ENCODE data around the gene PTPRN2.

DNA sequence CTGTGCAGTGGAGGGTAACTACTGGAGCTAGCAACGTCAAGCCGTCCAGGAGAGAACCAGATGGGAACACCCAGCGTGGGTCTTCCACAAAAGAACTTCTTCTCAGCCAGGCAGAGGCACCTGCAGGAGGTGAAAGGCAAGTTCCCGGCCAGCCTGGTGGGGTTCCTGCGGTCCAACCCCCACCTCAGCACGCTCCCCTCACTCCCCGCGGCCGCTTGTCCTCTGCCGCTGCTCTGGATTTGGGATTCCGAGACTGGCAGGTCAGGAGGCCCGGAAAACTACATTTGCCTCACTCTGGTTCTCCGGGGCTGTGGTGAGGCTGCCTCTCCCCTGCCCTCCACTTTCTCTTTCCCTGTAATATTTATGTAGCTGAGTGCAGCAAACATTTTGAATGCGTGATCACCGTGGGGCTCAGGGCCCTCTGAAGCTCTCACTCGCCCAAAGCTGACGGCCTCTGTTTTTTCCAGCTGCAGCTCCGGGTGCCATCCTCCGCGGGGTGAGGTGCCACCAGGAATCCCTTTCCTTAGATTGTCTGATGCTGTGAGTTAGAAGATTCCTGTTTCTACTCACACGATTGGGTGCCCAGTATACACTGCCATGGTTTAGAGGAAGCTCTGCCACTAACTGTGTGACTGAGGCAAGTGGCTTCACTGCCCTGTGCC, 884.0 kb downstream of the PTPRN2 start:
- TF ChIP-seq, protein P1, sequence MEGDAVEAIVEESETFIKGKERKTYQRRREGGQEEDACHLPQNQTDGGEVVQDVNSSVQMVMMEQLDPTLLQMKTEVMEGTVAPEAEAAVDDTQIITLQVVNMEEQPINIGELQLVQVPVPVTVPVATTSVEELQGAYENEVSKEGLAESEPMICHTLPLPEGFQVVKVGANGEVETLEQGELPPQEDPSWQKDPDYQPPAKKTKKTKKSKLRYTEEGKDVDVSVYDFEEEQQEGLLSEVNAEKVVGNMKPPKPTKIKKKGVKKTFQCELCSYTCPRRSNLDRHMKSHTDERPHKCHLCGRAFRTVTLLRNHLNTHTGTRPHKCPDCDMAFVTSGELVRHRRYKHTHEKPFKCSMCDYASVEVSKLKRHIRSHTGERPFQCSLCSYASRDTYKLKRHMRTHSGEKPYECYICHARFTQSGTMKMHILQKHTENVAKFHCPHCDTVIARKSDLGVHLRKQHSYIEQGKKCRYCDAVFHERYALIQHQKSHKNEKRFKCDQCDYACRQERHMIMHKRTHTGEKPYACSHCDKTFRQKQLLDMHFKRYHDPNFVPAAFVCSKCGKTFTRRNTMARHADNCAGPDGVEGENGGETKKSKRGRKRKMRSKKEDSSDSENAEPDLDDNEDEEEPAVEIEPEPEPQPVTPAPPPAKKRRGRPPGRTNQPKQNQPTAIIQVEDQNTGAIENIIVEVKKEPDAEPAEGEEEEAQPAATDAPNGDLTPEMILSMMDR (IDR thresholded peaks at IDR 0.05 in 2 of 3, conservative IDR thresholded peaks at IDR 0.05 in 1 of 3; ENCODE audit: borderline replicate concordance in 1 of 3, insufficient read depth in 1 of 3, low read depth in 2 of 3, low read length in 2 of 3) = no peak
- no peak for TF ChIP-seq EZH2phosphoT487 (IDR thresholded peaks at IDR 0.05; ENCODE audit: borderline replicate concordance)
- TF ChIP-seq EZH2 (IDR thresholded peaks at IDR 0.05) = no peak
- no peak for TF ChIP-seq FOSL1 (IDR thresholded peaks at IDR 0.05; ENCODE audit: low read depth)
- TF ChIP-seq POLR2A (IDR thresholded peaks at IDR 0.05; ENCODE audit: borderline replicate concordance, extremely low read depth, insufficient read depth, insufficient read length) = no peak
